ENCODE measurements around the gene CSRP3.

Gene CSRP3
- 0 reads per million in 2 donors for total RNA-seq

GRCh38 chr11:19201737-19202605 is at the start of gene CSRP3:
CSRP3 (minus strand) TSS chr11:19201983; CDS start chr11:19192448, 9,535 bp downstream.
- no peak for DNase-seq

GRCh38 chr11:19251577-19251976 is 49.8 kb upstream of the CSRP3 start:
- DNase-seq = no peak

- no peak for DNase-seq
These were observed 45.0 kb upstream of the CSRP3 start for GRCh38 chr11:19246816-19247215.

- DNase-seq = no peak
These were observed 43.6 kb upstream of the CSRP3 start for GRCh38 chr11:19245351-19245750.

- no peak for DNase-seq
These were observed 42.8 kb upstream of the CSRP3 start for GRCh38 chr11:19244621-19245020.

GRCh38 chr11:19244084-19244483 is 42.3 kb upstream of the CSRP3 start:
- DNase-seq = no peak

GRCh38 chr11:19243613-19244012 is 41.8 kb upstream of the CSRP3 start:
- no peak for DNase-seq

GRCh38 chr11:19243143-19243542 is 41.4 kb upstream of the CSRP3 start:
- DNase-seq = no peak

- DNase-seq = no peak
These were observed 40.6 kb upstream of the CSRP3 start for GRCh38 chr11:19242179-19242932.

- DNase-seq = no peak
These were observed 39.7 kb upstream of the CSRP3 start for GRCh38 chr11:19241260-19242178.

- peak; percentile 51 for DNase-seq
These were observed 38.9 kb upstream of the CSRP3 start, which contains the start of gene E2F8 for GRCh38 chr11:19240420-19241259. E2F8 (minus strand) TSS chr11:19240945; CDS start chr11:19240121, 824 bp downstream.

- DNase-seq = no peak
These were observed 37.3 kb upstream of the CSRP3 start for GRCh38 chr11:19239039-19239438.

GRCh38 chr11:19237813-19238212 is 36.0 kb upstream of the CSRP3 start:
- no peak for DNase-seq

- DNase-seq = no peak
These were observed 35.6 kb upstream of the CSRP3 start for GRCh38 chr11:19237381-19237780.

- no peak for DNase-seq
These were observed 32.5 kb upstream of the CSRP3 start for GRCh38 chr11:19234231-19234817.

- DNase-seq = no peak
These were observed 31.2 kb upstream of the CSRP3 start for GRCh38 chr11:19232910-19233503.

- DNase-seq = no peak
These were observed 27.9 kb upstream of the CSRP3 start for GRCh38 chr11:19229671-19230070.

- no peak for DNase-seq
These were observed 27.2 kb upstream of the CSRP3 start for GRCh38 chr11:19228968-19229367.

- no peak for DNase-seq
These were observed 24.8 kb upstream of the CSRP3 start for GRCh38 chr11:19226378-19227195.

GRCh38 chr11:19225581-19225980 is 23.8 kb upstream of the CSRP3 start:
- no peak for DNase-seq
